Stimulated activated memory B cell treated with anti-CD40 and anti-IgM and Interleukin-4, amounts not matched to agents 10 μg/mL and 1 μg/mL and 100 μg/mL, for 72 hours (primary cell): ENCODE data around the gene NCLN.
"Not testable (repeated sequence)": the region's sequence is repeated elsewhere in the genome, so short reads cannot be mapped to it uniquely, and the experiment has no call there.

Experiments
- ATAC-seq: fragments of 150-1000 bp; cut with Tn5 transposase; 2 replicates; pipeline ENCODE4 v1.10.0; 2021
- H3K27ac Mint-ChIP-seq: one replicate; pipeline ENCODE4 v1.8.0; 2022; ENCODE audit warnings: mild to moderate bottlenecking, mixed read lengths
- H3K27me3 Mint-ChIP-seq: one replicate; pipeline ENCODE4 v1.8.0; 2022; ENCODE audit warnings: mixed read lengths
- H3K36me3 Mint-ChIP-seq: one replicate; pipeline ENCODE4 v1.8.0; 2022; ENCODE audit warnings: mixed read lengths
- H3K4me1 Mint-ChIP-seq: one replicate; pipeline ENCODE4 v1.8.0; 2022; ENCODE audit warnings: mixed read lengths
- H3K4me3 Mint-ChIP-seq: one replicate; pipeline ENCODE4 v1.8.0; 2022; ENCODE audit warnings: mild to moderate bottlenecking, moderate library complexity, mixed read lengths
- H3K9me3 Mint-ChIP-seq: one replicate; pipeline ENCODE4 v1.8.0; 2022; ENCODE audit warnings: mixed read lengths

NCLN gene

DNA sequence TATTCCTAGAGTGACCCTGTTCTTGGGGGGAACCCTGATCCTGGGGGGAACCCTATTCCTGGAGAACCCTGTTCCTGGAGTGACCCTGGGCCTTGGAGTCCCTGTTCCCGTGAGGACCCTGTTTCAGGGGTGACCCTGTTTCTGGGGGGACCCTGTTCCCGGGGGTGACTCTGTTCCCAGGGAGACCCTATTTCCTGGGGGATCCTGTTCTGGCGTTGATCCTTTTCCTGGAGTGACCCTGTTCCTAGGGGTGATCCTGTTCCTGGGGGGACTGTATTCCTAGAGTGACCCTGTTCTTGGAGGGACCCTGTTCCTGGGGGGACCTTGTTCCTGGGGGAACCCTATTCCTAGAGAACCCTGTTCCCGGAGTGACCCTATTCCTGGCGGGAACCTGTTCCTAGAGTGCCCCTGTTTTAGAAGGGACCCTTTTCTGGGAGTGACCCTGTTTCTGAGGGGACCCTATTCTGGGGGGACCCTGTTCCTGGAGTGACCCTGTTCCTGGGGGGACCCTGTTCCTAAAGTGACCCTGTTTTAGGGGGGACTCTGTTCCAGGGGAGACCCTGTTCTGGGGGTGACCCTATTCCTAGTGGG lies 34.9 kb upstream of the NCLN start:
- H3K4me3 Mint-ChIP-seq = no peak overlapping the region
- no peaks in the 10 kb centered on the region for H3K9me3 Mint-ChIP-seq
- H3K36me3 Mint-ChIP-seq = no peaks in the 10 kb centered on the region
- peaks cover 26% of the 10 kb centered on the region for H3K27me3 Mint-ChIP-seq
- ATAC-seq = no peak
- peaks cover 22% of the 10 kb centered on the region for H3K4me1 Mint-ChIP-seq
- H3K27ac Mint-ChIP-seq = no peak overlapping the region

DNA sequence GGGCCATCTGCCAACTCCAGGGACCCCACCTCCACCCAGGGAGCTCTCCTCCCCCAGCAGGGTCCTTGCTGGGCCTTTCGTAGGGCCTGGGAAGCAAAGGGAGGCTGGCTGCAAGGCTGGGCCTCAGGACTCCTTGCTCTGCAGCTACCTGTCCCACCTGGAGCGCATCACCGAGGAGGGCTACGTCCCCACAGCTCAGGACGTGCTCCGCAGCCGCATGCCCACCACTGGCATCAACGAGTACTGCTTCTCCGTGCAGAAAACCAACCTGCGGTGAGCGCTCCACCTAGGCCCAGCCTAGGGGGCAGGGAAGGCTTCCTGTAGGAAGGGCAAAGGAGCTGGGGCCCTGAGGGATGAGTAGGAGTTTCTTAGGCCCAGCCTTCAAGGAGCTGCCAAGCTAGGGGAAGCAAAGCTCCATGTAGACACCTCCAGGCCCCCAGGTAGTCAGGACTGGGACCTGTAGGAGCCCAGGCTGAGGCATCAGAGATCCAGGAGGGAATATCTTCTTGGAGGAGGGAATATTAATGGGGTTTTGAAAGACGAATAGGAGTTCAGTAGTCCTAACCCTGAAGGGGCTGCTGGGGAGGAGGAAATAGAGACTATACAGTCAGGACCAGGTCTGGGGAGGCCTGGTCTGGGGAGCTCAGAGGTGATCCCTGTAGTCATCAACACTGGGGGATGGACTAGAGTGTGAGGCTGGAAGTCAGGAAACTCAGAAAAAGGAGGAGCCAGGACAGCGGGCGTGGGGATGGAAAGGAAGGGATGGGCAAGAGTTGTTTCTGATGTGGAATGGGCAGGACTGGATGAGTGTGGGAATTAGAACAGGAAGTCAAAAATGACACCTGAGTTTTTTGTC lies 33.9 kb upstream of the NCLN start:
- Mint-ChIP-seq H3K36me3 (no peaks in the 10 kb centered on the region), H3K4me3 (no peak overlapping the region), H3K27ac (no peak overlapping the region), H3K4me1 (peaks cover 13% of the 10 kb centered on the region), H3K9me3 (no peaks in the 10 kb centered on the region), H3K27me3 (peaks cover 16% of the 10 kb centered on the region)
- ATAC-seq = no peak

DNA sequence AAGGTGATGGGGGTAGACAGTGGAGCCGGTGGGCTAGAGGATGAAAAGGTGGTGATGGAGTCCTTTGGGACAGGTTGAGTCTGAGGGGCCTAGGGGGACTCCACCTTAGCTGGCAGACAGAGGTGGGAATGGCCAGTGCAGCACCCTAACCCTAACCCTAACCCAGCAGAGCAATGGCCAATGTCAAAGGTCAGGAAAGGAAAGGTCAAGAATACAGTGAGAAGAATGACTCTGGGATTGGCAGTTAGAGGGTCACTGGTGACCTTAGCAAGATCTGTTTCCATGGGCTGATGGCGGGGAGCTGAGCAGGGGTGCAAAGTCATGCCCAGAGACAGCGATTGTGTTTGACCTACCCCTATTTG lies 33.3 kb upstream of the NCLN start:
- Mint-ChIP-seq H3K27ac (no peak overlapping the region), H3K27me3 (peaks cover 11% of the 10 kb centered on the region), H3K36me3 (no peaks in the 10 kb centered on the region), H3K4me1 (peaks cover 9% of the 10 kb centered on the region), H3K4me3 (no peak overlapping the region), H3K9me3 (no peaks in the 10 kb centered on the region)
- no peak for ATAC-seq

DNA sequence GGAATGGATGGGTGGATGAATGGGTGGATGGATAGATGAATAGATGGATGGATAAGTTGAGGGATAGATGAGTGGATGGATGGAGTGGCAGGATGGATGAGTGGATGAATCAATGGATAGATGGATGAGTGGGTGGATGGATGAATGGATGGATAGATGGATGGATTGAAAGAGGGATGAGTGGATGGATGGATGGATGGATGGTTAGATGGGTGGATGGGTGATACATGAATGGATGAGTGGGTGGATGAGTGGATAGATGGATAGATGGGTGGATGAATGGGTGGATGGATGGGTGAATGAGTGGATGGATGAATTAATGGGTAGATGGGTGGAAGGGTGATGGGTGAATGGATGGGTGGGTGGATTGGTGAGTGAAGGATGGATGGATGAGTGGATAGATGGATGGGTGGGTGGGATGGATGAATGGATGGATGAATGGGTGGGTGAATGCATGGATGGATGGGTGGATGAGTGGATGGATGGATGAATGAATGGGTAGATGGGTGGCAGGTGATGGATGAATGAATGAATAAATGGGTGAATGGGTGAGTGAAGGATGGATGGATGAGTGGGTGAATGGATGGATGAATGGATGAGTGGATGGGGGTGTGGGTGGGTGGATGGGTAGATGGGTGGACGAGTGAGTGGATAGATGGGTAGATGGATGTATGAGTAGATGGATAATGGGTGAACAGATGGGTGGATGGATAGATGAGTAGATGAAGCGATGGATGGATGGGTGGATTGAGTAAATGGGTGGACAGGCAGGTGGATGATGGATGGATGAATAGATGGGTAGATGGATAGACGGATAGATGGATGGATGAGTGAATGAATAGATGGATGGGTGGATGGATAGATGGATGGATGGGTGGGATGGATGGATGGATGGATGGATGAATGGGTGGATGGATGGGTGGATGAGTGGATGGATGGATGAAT lies 32.2 kb upstream of the NCLN start:
- no peak for ATAC-seq
- Mint-ChIP-seq H3K4me1 (peaks cover 11% of the 10 kb centered on the region), H3K36me3 (no peaks in the 10 kb centered on the region), H3K9me3 (no peaks in the 10 kb centered on the region), H3K27me3 (peaks cover 11% of the 10 kb centered on the region), H3K4me3 (no peak overlapping the region), H3K27ac (no peak overlapping the region)

DNA sequence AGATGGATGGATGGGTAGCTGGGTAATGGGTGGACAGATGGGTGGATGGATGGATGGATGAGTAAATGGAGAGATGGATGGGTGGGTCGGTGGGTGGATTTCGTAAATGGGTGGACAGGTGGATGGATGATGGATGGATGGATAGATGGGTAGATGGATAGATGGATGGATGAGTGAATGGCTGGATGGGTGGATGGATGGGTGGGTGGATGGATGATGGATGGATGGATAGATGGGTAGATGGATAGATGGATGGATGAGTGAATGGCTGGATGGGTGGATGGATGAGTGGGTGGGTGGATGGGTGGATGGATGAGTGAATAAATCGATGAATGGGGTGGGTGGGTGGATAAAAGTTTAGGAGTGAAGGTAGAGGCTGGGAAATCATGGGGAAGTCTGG lies 31.3 kb upstream of the NCLN start:
- not testable (repeated sequence) for H3K4me1 Mint-ChIP-seq, ATAC-seq, H3K9me3 Mint-ChIP-seq, H3K4me3 Mint-ChIP-seq, H3K36me3 Mint-ChIP-seq, H3K27me3 Mint-ChIP-seq, H3K27ac Mint-ChIP-seq

DNA sequence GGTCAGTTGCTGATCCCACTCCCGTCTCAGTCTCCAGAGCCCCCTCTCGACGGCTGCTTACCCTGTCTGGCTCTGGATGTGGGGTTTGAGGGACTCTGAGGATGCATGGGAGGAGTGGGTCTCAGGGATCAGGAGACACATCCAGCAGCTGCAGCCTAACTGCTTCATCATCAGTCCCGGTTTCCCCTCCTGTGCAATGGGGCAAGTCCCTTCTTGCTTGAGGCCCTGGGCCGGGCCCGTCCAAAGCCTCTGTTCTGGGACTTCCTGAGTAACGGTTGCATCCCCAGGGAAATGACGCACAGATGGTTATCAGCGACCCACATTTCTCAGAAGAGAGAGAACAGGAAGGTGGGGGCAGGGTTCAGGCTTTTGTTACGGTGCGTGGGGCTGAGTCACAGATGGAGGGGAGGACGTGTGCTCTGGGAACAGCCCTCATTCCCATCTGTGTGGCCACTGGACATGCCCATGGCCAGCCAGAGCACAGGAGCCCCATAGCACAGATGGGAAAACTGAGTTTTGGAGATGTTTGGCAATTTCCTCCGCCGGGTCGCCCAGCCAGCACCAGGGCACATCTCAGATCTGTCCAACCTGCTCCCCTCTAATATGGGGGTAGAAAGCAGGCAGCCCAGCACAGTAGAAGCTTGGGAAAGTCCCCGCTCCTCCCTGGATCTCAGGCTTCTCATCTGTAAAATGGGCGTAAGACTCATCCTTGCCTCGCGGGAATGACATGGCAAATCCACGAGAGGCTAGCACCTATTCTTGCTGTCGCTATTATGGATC lies 30.6 kb upstream of the NCLN start:
- H3K4me3 Mint-ChIP-seq = no peak overlapping the region
- H3K27ac Mint-ChIP-seq = no peak overlapping the region
- no peaks in the 10 kb centered on the region for H3K27me3 Mint-ChIP-seq

DNA sequence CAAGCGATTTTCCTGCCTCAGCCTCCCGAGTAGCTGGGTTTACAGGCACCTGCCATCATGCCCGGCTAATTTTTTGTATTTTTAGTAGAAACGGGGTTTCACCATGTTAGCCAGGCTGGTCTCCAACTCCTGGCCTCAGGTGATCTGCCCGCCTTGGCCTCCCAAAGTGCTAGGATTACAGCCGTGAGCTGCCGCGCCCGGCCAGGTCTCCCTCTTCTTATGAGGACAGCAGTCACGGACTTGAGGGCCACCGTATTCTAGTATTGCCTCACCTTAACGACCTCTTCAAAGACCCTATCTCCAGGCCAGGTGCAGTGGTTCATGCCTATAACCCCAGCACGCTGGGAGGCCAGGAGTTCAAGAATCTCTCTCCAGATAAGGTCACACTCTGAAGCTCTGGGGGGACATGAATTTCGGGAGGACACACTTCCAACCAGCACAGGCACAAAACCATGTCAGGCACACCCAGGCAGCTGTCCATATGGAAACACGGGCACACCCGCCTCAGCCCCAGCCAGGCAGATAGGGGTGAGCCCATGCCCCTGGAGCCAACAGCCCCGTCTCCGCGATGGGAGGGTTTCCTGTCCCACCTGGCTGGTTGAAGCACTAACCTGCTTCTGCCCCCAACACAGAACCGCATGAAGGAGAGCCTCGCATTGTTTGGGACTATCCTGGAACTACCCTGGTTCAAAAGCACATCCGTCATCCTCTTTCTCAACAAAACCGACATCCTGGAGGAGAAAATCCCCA lies 28.5 kb upstream of the NCLN start:
- Mint-ChIP-seq H3K27me3 (no peaks in the 10 kb centered on the region), H3K9me3 (peaks cover 3% of the 10 kb centered on the region), H3K27ac (no peak overlapping the region), H3K4me1 (peaks cover 4% of the 10 kb centered on the region), H3K36me3 (peaks cover 5% of the 10 kb centered on the region), H3K4me3 (no peak overlapping the region)
- no peak for ATAC-seq

More for the DNA sequence above, 30.6 kb upstream of the NCLN start:
- Mint-ChIP-seq H3K4me1 (peaks cover 4% of the 10 kb centered on the region), H3K36me3 (peaks cover 2% of the 10 kb centered on the region), H3K9me3 (peaks cover 2% of the 10 kb centered on the region)
- ATAC-seq = peak; percentile 97

DNA sequence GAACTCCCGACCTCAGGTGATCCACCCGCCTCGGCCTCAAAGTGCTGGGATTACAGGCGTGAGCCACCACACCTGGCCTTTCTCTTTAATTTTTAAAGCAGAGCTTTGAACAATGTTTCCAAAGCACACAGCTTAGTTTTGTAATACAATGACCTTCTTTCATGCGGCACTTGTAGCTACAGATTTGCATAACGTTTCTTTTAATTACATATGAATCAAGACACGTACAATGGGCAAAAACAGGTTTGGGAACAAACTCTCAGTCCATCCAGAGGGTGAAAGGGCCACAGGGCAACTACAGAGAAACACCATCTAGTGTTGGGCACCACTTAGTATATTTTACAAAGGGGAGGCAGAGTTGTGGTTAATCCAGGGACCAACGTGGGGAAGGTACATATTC lies 26.2 kb upstream of the NCLN start:
- Mint-ChIP-seq H3K27ac (no peak overlapping the region), H3K4me3 (no peak overlapping the region), H3K9me3 (peaks cover 3% of the 10 kb centered on the region), H3K36me3 (peaks cover 5% of the 10 kb centered on the region), H3K4me1 (peaks cover 14% of the 10 kb centered on the region), H3K27me3 (no peaks in the 10 kb centered on the region)
- no peak for ATAC-seq

DNA sequence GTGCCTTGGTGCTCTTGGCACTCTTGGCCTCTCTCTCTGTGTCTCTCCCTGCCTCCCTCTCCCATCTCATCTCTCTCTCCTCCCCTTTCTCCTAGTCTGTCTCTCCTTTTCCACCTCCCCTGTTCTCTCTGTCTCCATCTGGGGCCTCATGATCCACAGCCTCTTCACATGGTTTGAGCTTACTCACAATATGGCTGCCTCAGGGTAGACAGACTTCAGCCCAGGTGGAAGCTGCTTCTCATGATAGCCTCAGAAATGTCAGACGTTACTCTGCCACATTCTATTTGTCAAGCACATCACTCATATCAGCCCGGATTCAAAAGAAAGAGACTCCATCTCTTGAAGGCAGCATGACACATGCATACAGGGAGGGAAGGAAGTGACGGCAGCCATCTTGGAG lies 25.5 kb upstream of the NCLN start:
- Mint-ChIP-seq H3K4me1 (peaks cover 15% of the 10 kb centered on the region), H3K36me3 (peaks cover 5% of the 10 kb centered on the region), H3K27ac (no peak overlapping the region), H3K9me3 (peaks cover 3% of the 10 kb centered on the region), H3K4me3 (no peak overlapping the region), H3K27me3 (no peaks in the 10 kb centered on the region)
- no peak for ATAC-seq

DNA sequence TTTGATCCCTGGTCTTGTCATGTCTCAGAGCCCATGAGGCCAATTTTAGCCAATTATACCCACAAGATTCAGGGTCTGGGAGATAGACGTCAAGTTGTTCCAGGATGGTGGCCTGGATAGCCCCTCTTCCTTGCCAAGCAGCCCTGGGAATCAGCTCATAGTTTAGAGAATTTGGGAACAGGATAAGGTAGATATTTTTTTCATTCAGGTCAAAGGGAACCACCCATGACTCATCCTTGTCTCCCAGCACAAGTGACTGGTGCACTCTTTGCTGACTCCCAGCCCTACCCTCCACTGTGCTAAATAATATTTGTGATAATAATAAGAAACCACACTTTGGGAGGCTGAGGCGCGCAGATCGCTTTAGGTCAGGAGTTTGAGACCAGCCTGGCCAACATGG lies 24.3 kb upstream of the NCLN start:
- Mint-ChIP-seq H3K9me3 (peaks cover 7% of the 10 kb centered on the region), H3K27ac (no peak overlapping the region), H3K4me3 (no peak overlapping the region), H3K27me3 (no peaks in the 10 kb centered on the region), H3K4me1 (peaks cover 20% of the 10 kb centered on the region), H3K36me3 (peaks cover 5% of the 10 kb centered on the region)
- no peak for ATAC-seq

DNA sequence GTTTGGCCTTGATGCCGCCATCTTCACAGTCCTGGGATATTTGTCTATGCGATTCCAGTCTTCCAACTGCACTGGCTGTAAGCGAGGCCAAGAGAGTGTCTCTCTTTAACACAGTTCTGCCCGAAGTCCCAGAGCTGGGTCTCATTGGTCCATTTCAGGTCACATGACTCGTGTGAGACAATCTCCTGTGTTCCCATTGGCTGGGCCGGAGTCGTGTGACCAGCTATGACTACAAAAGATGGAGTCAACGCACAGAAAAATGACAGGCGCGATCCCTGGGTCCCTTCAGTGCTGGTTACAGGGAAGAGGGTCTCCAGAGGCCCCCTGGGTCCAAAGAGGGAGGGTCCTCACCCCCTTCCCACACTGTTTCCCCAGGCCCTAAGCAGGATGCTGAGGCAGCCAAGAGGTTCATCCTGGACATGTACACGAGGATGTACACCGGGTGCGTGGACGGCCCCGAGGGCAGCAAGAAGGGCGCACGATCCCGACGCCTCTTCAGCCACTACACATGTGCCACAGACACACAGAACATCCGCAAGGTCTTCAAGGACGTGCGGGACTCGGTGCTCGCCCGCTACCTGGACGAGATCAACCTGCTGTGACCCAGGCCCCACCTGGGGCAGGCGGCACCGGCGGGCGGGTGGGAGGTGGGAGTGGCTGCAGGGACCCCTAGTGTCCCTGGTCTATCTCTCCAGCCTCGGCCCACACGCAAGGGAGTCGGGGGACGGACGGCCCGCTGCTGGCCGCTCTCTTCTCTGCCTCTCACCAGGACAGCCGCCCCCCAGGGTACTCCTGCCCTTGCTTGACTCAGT lies 23.1 kb upstream of the NCLN start:
- Mint-ChIP-seq H3K27me3 (no peaks in the 10 kb centered on the region), H3K36me3 (peaks cover 5% of the 10 kb centered on the region), H3K4me1 (peaks cover 20% of the 10 kb centered on the region), H3K9me3 (peaks cover 7% of the 10 kb centered on the region), H3K27ac (peak overlapping the region; percentile 63), H3K4me3 (no peak overlapping the region)
- no peak for ATAC-seq

DNA sequence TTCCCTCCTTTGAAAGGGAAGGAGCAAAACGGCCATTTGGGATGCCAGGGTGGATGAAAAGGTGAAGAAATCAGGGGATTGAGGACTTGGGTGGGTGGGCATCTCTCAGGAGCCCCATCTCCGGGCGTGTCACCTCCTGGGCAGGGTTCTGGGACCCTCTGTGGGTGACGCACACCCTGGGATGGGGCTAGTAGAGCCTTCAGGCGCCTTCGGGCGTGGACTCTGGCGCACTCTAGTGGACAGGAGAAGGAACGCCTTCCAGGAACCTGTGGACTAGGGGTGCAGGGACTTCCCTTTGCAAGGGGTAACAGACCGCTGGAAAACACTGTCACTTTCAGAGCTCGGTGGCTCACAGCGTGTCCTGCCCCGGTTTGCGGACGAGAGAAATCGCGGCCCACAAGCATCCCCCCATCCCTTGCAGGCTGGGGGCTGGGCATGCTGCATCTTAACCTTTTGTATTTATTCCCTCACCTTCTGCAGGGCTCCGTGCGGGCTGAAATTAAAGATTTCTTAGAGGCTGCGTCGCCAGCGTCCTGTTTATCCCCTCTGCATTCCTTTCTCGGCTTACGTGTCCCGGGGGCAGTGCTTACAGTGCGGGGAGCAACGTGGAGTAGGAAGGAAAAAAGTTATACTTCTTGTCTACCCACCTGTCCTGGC lies 22.4 kb upstream of the NCLN start:
- H3K36me3 Mint-ChIP-seq = peaks cover 5% of the 10 kb centered on the region
- H3K4me1 Mint-ChIP-seq = peaks cover 20% of the 10 kb centered on the region
- ATAC-seq = peak; percentile 93
- H3K9me3 Mint-ChIP-seq = peaks cover 7% of the 10 kb centered on the region
- no peaks in the 10 kb centered on the region for H3K27me3 Mint-ChIP-seq
- peak overlapping the region; percentile 63 for H3K27ac Mint-ChIP-seq
- H3K4me3 Mint-ChIP-seq = no peak overlapping the region

DNA sequence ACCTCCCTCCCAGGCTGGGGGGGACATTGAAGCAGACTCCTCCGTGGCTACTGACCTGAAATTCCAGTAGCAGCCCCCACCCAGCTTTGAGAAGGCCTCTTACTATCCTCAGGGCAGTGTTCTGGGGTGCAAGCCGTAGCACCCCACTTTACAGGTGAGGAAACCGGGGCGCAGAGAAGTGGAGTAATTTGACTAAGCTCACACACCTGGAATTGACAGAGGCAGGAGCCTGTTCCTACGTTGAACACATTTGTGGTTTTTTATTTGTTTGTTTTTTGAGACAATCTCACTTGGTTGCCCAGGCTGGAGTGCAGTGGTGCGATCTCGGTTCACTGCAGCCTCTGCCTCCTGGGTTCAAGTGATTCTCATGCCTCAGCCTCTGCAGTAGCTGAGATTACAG lies 21.8 kb upstream of the NCLN start:
- H3K9me3 Mint-ChIP-seq = peaks cover 7% of the 10 kb centered on the region
- peaks cover 16% of the 10 kb centered on the region for H3K4me1 Mint-ChIP-seq
- H3K27ac Mint-ChIP-seq = no peak overlapping the region
- H3K4me3 Mint-ChIP-seq = no peak overlapping the region
- no peak for ATAC-seq
- H3K36me3 Mint-ChIP-seq = peaks cover 5% of the 10 kb centered on the region
- no peaks in the 10 kb centered on the region for H3K27me3 Mint-ChIP-seq
